AG08396 (cell line): ENCODE measurements around the gene CYP3A5.
"Not testable (repeated sequence)": the region's sequence is repeated elsewhere in the genome, so short reads cannot be mapped to it uniquely, and the experiment has no call there.

Experiments used
- DNase-seq: peaks from one replicate; pipeline ENCODE4 v3.0.0; 2012; ENCODE audit warnings: low spot score, mixed read lengths

The CYP3A5 gene

GRCh38 chr7:99679400-99680191, at the start of gene CYP3A5:
Gene CYP3A5, minus strand, starts transcription at chr7:99679996. Its CDS starts 100 bp downstream, at chr7:99679896.
- peak; percentile 52 for DNase-seq

GRCh38 chr7:99728615-99729014, 48.8 kb upstream of the CYP3A5 start:
- no peak for DNase-seq

- DNase-seq: not testable (repeated sequence)
Observed at GRCh38 chr7:99723201-99723600, 43.4 kb upstream of the CYP3A5 start.

- DNase-seq: no peak
Observed at GRCh38 chr7:99720800-99721595, 41.2 kb upstream of the CYP3A5 start.

- no peak for DNase-seq
Observed at GRCh38 chr7:99719996-99720769, 40.4 kb upstream of the CYP3A5 start.

- no peak for DNase-seq
Observed at GRCh38 chr7:99713995-99714570, 34.3 kb upstream of the CYP3A5 start.

GRCh38 chr7:99709838-99710578, 30.2 kb upstream of the CYP3A5 start:
- no peak for DNase-seq

- no peak for DNase-seq
Observed at GRCh38 chr7:99709260-99709659, 29.5 kb upstream of the CYP3A5 start.

GRCh38 chr7:99707096-99707495, 27.3 kb upstream of the CYP3A5 start:
- DNase-seq: no peak

- DNase-seq: no peak
Observed at GRCh38 chr7:99699946-99700345, 20.1 kb upstream of the CYP3A5 start.

- not testable (repeated sequence) for DNase-seq
Observed at GRCh38 chr7:99698867-99699730, 19.3 kb upstream of the CYP3A5 start.

GRCh38 chr7:99694912-99695304, 15.1 kb upstream of the CYP3A5 start:
- DNase-seq: no peak

- no peak for DNase-seq
Observed at GRCh38 chr7:99694201-99694911, 14.6 kb upstream of the CYP3A5 start.

GRCh38 chr7:99693427-99694200, 13.8 kb upstream of the CYP3A5 start:
- no peak for DNase-seq

GRCh38 chr7:99693100-99693426, 13.3 kb upstream of the CYP3A5 start:
- DNase-seq: no peak

GRCh38 chr7:99692563-99692962, 12.8 kb upstream of the CYP3A5 start:
- DNase-seq: not testable (repeated sequence)

GRCh38 chr7:99691658-99692057, 11.9 kb upstream of the CYP3A5 start:
- not testable (repeated sequence) for DNase-seq

- not testable (repeated sequence) for DNase-seq
Observed at GRCh38 chr7:99690918-99691317, 11.1 kb upstream of the CYP3A5 start.
